RWPE2 (cell line): ENCODE data around the gene GNAQ.

Source experiments
- ATAC-seq: fragments of 200-7000 bp; cut with Tn5 transposase; 3 replicates; pipeline ENCODE4 v1.9.1; 2021; ENCODE audit warnings: low read depth
- DNase-seq: peaks from one replicate; pipeline ENCODE4 v3.0.0-alpha.2; 2020; ENCODE audit warnings: low spot score
- H3K27ac ChIP-seq: fragments of 450-650 bp; 2 replicates; pipeline ENCODE4 v1.5.1; 2017; ENCODE audit warnings: mild to moderate bottlenecking; ENCODE audit not compliant: poor library complexity, severe bottlenecking
- H3K27me3 ChIP-seq: fragments of 250-450 bp; sonication (Bioruptor Pico); 2 replicates; pipeline ENCODE4 v1.5.1; 2021; ENCODE audit warnings: mild to moderate bottlenecking, moderate library complexity; ENCODE audit not compliant: insufficient read depth, poor library complexity, severe bottlenecking
- H3K36me3 ChIP-seq: fragments of 250-450 bp; sonication (Bioruptor Pico); 2 replicates; pipeline ENCODE4 v1.5.1; 2020; ENCODE audit warnings: low read depth, mild to moderate bottlenecking, moderate library complexity
- H3K4me1 ChIP-seq: fragments of 250-450 bp; sonication (Bioruptor Pico); 2 replicates; pipeline ENCODE4 v1.5.1; 2021; ENCODE audit warnings: mild to moderate bottlenecking, moderate library complexity; ENCODE audit not compliant: insufficient read depth, poor library complexity, severe bottlenecking
- H3K4me3 ChIP-seq: fragments of 250-450 bp; sonication (Bioruptor Pico); 2 replicates; pipeline ENCODE4 v1.5.1; 2021; ENCODE audit warnings: mild to moderate bottlenecking, moderate library complexity; ENCODE audit not compliant: severe bottlenecking
- H3K9me3 ChIP-seq: fragments of 250-450 bp; sonication (Bioruptor Pico); 2 replicates; pipeline ENCODE4 v1.5.1; 2021; ENCODE audit warnings: mild to moderate bottlenecking, moderate library complexity; ENCODE audit not compliant: severe bottlenecking
- CTCF ChIP-seq: fragments of 450-650 bp; IDR thresholded peaks from one replicate; pipeline ENCODE4 v1.5.1; 2017; ENCODE audit warnings: mild to moderate bottlenecking, moderate library complexity; ENCODE audit not compliant: poor library complexity, severe bottlenecking

GNAQ gene

GRCh38 chr9:78031444-78031892 lies at the start of gene GNAQ:
Gene GNAQ (minus strand): TSS chr9:78031811. CDS start chr9:78031235, 576 bp downstream.
- Histone ChIP-seq H3K9me3 (no peaks in the 10 kb centered on the region), H3K4me3 (peak within 1 kb of the TSS; percentile 89), H3K27ac (peak within 1 kb of the TSS; percentile 84), H3K27me3 (no peaks in the 10 kb centered on the region), H3K36me3 (no peaks in the 10 kb centered on the region), H3K4me1 (peaks cover 37% of the 10 kb centered on the region)
- DNase-seq (no peak), ATAC-seq (peak; percentile 6; the same call in 2 of the 3 replicates)
- TF ChIP-seq CTCF: no peak

DNA sequence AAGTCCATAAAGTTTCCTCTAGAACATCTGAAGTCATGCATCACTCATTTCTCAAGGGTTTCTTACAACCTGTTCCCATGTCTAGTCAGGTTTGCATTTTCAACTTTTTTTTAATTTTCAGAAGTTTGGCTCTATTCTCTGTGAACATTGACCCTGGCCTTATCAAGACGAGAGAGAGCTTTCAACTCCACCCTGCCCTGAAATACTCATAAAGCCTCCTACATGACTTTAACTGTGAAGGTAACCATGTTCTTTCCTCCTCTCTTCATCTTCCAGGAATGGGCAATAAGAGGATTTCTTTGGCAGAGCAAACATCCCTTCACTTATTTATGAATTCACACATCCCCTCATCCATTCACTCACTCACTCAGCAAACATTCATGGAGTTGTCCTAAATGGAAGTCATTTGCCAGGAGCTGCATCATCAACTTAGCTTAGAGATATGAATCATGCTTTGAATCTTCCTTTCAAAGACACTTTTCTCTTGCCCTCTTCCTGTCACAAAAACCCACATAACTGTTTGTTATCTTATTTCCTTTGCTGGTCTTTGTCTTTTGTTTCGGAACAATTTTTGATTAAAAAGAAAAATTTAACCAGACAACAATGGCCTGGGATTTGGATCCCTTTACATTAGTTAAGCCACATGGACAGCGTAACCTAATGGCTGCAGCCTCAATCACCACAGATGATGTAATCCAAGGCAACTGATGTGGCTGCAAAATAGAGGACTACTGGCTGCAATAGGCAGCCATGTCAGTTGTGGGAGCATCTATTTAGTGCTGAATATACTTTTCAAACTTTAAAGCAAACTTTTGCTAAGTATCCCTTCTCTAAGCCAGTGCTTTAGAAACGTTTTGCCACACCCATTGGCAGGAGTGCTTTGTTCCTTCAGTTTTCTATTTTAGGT lies 43.0 kb upstream of the GNAQ start:
- Histone ChIP-seq H3K4me1 (no peaks in the 10 kb centered on the region), H3K36me3 (no peaks in the 10 kb centered on the region), H3K9me3 (no peaks in the 10 kb centered on the region), H3K4me3 (no peak overlapping the region), H3K27ac (no peak overlapping the region), H3K27me3 (no peaks in the 10 kb centered on the region)
- ATAC-seq (no peak), DNase-seq (no peak)
- no peak for TF ChIP-seq CTCF

DNA sequence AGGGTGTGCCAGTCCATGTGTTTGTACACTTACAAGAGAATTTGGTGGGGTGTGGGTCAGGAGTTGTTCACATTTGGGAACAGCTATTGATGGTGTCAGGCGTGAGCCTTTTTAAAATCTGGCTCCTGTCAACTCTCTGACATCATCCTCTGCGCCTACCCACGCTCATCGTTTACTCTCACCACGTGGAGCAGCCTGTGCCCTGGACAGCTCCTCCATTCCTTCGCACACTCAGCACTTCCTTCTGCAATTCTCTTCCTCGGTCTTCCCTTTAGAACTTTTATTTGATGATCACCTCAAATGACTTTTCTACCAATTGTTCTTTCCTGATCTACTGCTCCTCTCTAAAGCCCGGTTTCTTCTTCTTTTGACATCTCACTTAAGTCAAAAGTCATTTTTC lies 42.1 kb upstream of the GNAQ start:
- no peaks in the 10 kb centered on the region for H3K27me3 ChIP-seq
- no peak for ATAC-seq
- no peaks in the 10 kb centered on the region for H3K4me1 ChIP-seq
- no peak for DNase-seq
- no peaks in the 10 kb centered on the region for H3K36me3 ChIP-seq
- H3K4me3 ChIP-seq: no peak overlapping the region
- no peak for TF ChIP-seq CTCF
- H3K27ac ChIP-seq: no peak overlapping the region
- H3K9me3 ChIP-seq: no peaks in the 10 kb centered on the region

GRCh38 chr9:78072586-78073199 lies 41.1 kb upstream of the GNAQ start:
- Histone ChIP-seq H3K27me3 (no peaks in the 10 kb centered on the region), H3K36me3 (no peaks in the 10 kb centered on the region), H3K4me1 (no peaks in the 10 kb centered on the region), H3K9me3 (no peaks in the 10 kb centered on the region), H3K27ac (no peak overlapping the region), H3K4me3 (no peak overlapping the region)
- TF ChIP-seq CTCF: no peak
- no peak for ATAC-seq
- no peak for DNase-seq
